Uterus (tissue), 2 donors: ENCODE results near the gene PTK7.

Experiments
- CTCF ChIP-seq, 4 experiments: fragments of 200-600 bp in 2 of 4; fragments of 450-650 bp in 2 of 4; sonication (generic) in 2 of 4; IDR thresholded peaks; one replicate each; pipeline ENCODE4 v1.5.1; 2016 to 2019; ENCODE audit warnings: antibody characterized with exemption in 4 of 4, mild to moderate bottlenecking in 2 of 4, moderate library complexity in 1 of 4
- POLR2A ChIP-seq, 2 donors: fragments of 450-650 bp; IDR thresholded peaks; one replicate each; pipeline ENCODE4 v1.6.1; 2016; ENCODE audit warnings: antibody characterized with exemption in 2 of 2, mild to moderate bottlenecking in 1 of 2, moderate library complexity in 1 of 2

- TF ChIP-seq CTCF (IDR thresholded peaks at IDR 0.05) (no peak), POLR2A (IDR thresholded peaks at IDR 0.05) (no peak)
Observed at GRCh38 chr6:43170417-43170930, 94.4 kb downstream of the PTK7 start.
